ENCODE measurements around the gene KRTAP5-1.

DNA sequence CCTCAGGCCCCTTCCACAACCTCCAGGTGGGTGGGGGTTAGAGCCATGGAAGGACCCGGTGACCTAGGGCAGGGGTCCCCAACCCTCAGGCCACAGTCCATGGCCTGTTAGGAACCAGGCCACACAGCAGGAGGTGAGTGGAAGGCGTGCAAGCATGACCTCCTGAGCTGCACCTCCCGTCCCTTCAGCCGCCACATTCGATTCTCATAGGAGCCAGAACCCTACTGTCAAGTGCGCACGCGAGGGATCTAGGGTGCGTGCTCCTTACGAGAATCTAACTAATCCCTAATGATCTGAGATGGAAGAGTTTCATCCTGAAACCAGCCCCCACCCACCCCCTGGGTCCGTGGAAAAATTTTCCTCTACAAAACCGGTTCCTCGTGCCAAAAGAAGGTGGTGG lies 40.5 kb upstream of the KRTAP5-1 start:
- TF ChIP-seq POLR2A (IDR thresholded peaks at IDR 0.05; ENCODE audit: low read depth, low read length) (no peak), TAF1 (IDR thresholded peaks at IDR 0.05; ENCODE audit: low read depth, low read length) (no peak)

Data from GM12891 (cell line).